Kidney capillary endothelial cell (primary cell): ENCODE measurements around the gene EFCC1.
"Not testable (repeated sequence)": the region's sequence is repeated elsewhere in the genome, so short reads cannot be mapped to it uniquely, and the experiment has no call there.

Experiments used
- DNase-seq: peaks from one replicate; pipeline ENCODE4 v3.0.0-alpha.2; 2018; ENCODE audit warnings: low spot score

EFCC1 gene

DNA sequence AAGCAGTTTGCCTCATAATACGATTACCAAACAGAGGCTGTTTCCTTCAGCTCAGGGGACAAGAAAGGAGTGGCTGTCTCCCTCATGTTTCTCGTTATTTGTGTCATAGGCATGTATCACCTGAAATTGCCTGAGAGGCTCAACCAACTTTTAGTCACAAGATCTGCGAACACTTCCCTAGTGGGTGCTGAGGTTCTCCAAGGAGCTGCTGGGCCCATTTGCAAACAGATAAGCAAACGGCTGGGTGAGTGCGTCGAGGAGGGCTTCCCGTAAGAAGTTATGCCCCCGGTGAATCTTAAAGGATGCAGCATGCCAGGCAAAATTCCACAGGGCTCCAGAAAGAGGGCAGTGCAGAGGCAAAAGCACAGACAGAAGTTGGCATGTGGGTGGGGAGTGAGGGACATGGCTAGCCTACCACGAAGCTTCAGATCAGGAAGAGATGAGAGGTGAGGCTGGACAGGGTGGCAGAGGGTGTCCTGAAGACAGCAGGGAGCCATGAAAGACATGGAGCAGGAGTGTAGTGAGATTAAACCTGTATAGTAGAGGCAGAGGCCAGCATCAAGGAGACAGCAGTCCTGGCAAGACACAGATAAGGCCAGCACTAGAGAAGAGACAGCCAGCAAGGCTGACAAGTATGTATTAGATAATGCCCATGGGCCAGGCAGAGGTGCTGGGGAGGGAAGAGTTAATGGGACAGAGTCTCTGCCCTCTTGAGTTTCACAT lies 55.5 kb downstream of the EFCC1 start:
- DNase-seq: no peak

DNA sequence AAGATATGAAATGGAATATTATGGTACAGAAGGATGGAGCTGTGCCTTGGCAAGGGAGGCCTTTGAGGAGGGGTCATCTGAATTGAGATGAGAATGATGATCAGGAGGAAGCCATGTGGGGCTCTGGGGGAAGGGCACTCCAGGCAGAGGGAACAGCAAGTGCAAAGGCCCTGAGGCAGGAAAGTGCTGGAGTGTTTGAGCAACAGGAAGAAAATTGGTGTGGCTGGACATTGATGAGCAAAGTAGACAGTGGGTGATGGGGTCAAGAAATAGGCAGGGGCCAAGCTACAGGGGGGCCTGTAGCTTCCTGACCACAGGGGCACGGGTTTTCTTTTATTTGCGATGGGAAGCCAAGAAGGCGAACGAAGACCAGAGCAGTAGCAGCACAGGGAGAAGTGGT lies 56.1 kb downstream of the EFCC1 start:
- DNase-seq: no peak

DNA sequence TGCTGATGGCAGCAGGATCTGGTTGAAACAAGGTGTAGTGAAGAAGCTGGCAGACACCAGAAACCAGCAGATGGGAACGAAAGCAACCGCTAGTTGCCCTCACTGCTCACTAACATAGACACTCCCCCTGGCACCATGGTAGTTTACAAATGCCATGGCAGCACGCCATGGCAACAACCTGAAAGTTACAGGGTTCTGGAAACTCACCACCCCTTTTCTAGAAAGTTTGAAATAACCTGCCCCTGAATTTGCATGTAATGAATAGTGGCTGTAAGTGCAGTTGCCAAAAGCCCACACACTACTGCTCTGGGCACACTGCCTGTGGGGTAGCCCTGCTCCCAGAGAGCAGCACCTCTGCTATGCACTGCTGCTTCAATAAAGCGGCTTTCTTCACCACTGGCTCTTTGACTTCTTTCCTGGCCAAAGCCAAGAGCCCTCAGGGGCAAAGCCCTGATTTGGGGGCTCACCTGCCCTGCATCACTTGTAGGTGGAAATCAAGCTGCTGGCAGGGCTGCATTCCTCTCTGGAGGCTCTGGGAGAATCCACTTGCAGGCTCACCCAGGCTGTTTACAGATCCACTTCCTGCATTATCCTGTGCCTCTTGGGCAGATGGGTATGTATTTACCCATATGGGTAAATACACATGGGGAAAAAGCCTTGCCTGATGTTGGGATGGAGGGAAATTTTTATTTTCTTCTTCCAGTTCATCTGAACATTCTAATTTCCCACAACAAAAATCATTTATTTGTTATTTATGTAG lies 57.5 kb downstream of the EFCC1 start:
- DNase-seq: no peak

DNA sequence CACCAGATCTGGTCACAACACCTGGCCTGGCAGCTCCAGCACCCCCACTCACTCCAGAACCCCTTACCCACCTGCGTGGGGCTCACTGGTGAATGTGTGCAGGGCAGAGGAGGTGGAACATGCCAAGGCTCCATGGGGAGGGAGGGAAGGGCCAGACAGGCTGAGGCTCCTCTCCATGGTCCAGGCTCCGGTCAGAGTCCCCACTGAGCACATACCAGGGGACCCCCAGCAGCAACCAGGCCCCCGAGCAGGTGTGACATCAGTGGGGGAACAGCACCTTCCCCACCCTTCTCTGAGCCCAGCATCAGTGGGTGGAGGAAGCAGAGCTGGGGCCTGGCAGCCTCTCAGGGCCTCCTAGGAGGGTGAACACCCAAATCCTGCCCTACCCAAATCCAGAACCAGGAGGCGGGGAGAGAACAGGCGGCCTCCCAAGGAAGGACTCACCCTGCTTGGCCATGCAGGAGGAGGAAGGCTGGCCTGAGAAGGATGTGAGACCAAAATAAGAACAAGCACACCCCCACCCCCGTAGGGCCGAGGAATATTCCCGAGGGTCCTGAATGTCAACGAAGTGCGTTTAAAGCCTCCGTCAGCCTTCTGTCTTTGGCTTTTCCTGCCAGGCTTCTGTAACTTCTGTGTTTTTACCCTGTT lies 58.3 kb downstream of the EFCC1 start:
- no peak for DNase-seq

DNA sequence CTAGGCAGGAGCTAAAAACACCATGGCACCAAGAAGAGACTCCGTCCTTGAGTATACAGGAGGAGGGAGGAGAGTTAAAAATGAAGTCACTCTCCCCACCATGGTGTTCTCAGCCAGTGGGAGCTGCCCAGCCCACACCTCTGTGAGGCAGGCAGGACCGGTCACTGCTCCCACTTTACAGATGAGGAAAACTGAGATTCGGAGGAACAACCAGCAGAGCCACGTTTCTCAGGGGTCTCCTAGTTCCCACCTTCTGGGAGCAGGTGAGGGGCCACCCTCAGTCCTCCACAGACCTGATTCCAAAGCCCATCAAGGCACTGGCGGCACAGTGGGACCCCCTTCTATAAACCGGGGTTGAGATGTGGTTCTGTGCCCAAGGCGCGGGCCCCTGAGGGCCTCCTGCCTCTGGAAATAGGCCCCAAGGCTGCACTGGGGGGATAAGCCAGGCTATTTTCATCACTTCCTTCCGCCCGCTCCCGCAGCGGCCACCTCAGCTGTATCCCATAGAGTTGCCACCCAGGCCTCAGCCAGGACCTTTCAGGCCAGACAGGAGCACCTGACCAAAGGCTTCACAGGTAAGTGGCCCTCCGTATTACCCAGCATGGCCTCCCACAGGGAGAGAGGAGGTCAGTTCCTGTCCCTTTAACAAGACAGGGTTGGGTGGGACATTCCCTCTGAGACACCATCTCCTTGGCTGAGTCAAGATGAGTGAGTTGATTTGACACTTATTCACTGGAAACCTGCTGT lies 59.3 kb downstream of the EFCC1 start, which contains the start of gene GP9:
TSS of gene GP9 (plus strand) at position 504 of the 747 bp plus-strand sequence. CDS start 961 bp downstream, outside the sequence.
- no peak for DNase-seq

DNA sequence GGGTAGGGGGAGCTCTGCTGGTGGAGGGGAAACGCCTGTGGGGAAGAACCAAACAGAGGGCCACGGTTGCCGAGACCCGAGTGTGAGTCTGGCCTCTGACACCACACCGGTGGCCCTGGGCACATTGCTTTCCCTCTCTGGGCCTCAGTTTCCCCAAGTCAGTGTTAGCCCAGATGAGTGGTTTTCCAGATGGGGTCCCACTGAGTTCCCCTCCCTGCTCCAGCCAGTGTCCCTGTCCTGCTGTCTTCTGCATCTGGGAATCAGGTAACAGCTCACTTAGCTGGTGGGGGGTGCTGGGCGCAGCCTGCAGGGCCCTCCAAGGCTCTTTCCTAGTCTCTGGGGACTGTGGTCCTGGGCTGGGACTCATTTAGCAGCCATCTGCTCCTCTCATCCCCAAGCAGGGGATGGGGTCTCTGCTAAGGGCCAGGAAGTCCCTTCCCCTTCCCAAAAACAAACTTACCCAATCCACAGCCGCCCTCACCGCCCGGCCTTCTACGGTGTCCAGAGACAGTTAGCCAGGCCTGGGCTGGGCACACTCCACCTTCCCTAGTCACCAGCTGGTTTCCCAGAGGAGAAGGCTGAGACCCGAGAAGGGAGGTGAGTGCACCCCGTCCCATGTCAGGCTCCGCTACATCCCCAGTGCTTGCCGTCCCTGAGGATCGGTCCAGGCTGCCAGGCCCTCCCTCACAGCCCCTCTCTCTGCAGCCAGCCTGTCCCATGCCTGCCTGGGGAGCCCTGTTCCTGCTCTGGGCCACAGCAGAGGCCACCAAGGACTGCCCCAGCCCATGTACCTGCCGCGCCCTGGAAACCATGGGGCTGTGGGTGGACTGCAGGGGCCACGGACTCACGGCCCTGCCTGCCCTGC lies 60.2 kb downstream of the EFCC1 start:
- no peak for DNase-seq

DNA sequence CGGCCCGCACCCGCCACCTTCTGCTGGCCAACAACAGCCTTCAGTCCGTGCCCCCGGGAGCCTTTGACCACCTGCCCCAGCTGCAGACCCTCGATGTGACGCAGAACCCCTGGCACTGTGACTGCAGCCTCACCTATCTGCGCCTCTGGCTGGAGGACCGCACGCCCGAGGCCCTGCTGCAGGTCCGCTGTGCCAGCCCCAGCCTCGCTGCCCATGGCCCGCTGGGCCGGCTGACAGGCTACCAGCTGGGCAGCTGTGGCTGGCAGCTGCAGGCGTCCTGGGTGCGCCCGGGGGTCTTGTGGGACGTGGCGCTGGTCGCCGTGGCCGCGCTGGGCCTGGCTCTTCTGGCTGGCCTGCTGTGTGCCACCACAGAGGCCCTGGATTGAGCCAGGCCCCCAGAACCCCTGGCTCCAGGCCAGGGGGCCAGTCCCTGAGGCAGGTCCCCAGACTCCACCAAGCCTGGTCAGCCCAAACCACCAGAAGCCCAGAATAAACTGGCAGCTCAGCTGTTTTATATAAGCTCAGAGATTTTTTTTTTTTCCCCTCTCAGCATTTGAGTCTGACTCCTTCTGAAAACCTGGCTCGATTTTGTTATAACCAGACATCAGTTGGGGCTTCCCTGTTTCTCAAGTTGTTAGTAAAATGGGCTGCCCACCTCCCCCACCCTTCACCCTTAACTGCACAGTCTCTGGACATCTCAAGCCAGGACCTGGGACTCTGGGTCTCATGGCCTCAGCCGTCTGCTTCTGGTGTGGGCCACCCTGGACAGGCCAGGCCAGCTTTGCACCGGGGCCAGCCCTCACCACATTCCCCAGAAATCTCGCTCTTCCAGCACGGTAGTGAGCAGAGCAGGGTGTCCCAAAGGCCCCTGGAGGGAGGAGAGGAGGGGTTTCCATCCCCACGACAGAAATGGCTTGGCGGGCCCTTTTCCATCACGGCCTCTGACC lies 61.1 kb downstream of the EFCC1 start:
- no peak for DNase-seq

DNA sequence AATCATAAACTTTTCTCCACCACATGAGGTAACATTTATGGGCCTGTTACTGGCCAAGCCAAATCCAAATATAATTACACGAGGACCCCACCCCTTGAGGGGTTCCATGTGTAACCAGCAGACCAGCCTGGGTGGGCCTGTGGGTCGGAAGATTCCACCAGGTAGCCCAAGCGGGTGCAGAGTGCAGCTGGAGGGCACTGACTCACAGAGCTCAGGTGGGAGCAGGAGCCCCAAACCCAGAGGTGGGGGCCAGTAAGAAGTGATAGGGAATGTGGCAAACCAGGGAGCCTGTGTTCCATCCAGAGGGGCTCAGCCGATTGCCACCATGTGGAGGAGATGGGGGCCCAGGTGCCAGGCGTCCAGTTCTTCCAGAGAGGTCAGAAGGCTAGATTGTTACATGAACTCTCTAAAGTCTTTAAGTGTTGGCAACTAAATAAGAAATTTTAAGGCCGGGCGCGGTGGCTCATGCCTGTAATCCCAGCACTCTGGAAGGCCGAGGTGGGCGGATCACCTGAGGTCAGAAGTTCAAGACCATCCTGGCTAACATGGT lies 62.1 kb downstream of the EFCC1 start:
- DNase-seq: no peak

DNA sequence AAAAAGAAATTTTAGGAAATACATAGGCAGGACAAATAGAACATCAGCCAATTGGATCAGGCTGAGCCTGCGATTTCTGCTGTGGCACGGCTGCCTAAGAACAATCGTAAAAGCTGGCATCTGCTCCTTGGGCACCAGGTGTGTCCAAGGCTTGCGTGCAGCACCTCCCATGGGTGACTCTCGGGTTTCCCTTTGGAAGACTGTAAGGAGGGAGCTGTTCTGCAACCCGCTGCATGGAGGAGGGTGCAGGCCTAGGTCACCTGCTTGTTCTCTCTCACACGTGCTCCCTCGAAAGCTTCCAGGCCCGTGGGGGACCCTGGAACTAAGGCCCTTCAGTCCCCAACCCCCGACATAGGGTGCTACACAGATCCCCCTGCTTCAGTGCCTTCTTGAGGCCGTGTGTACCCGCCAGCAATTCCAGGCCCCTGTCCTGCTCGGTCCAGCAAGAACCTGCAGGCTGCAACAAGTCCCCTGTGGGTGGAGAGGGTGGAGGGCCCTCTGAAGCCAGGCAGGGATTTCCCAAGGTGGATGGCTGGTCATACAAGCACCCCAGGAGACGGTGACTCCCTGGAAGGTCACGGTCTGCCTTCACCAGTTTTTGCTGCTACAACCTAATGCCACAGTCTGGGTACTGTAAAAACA lies 62.9 kb downstream of the EFCC1 start:
- no peak for DNase-seq

DNA sequence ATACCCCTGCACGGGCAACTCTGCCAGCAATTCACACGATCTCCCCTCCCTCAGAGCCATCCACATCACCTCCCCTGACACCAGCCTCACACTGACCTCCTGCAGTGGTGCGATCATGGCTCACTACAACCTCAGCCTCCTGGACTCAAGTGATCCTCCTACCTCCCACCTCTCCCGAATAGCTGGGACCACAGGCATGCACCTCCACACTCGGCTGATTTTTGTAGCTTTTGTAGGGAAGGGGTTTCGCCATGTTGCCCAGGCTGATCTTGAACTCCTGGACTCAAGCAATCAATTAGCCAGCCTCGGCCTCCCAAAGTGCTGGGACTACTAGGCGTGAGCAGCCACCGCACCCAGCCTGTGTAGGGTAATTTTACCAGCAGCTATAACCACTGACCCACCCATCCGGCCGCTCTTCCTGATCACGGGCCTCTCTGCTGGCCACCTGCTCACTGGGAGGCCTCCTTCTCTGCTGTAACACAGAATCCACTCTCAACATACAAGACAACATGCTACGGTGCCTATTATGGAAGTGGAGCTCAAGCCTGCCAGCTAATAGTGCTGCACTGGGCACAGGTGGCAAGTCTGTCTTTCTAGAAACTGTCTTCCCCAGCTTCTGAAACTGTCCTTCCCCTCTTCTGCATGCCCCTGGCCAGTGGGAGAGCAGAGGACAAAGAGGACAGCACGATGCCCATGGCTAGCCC lies 64.1 kb downstream of the EFCC1 start:
- DNase-seq: no peak

DNA sequence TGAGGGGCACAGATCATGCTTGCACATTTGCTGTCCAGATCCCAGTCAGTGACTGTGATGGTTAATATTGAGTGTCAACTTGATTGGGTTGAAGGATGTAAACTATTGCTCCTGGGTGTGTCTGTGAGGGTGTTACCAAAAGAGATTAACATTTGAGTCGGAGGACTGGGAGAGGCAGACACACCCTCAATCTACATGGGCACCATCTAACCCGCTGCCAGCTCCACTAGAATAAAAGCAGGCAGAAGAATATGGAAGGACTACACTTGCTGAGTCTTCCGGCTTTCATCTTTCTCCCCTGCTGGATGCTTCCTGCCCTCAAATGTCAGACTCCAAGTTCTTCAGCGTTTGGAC lies 64.6 kb downstream of the EFCC1 start:
- no peak for DNase-seq

DNA sequence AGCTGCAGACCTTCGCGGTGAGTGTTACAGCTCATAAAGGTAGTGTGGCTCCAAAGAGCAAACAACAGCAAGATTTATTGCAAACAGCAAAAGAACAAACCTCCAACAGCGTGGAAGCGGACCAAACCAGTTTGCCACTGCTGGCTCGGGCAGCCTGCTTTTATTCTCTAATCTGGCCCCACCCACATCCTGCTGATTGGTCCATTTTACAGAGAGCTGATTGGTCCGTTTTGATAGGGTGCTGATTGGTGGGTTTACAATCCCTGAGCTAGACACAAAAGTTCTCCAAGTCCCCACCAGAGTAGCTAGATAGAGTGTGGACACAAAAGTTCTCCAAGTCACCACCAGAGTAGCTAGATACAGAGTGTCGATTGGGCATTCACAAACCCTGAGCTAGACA lies 66.6 kb downstream of the EFCC1 start:
- DNase-seq: not testable (repeated sequence)

DNA sequence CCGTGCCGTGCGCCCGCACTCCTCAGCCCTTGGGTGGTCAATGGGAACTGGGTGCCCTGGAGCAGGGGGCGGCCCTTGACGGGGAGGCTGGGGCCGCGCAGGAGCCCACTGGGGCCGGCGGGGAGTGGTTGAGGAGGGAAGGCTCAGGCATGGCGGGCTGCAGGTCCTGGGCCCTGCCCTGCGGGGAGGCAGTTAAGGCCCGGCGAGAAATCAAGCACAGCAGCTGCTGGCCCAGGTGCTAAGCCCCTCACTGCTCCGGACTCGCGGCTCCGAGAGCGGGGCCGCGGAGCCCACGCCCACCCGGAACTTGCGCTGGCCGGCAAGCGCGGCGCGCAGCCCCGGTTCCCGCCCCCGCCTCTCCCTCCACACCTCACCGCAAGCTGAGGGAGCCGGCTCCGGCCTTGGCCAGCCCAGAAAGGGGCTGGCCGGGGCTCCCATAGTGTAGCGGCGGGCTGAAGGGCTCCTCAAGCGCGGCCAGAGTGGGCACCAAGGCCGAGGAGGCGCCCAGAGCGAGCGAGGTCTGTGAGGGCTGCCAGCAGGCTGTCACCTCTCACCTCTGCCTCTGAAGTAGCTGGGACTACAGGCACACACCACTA lies 67.3 kb downstream of the EFCC1 start:
- no peak for DNase-seq

DNA sequence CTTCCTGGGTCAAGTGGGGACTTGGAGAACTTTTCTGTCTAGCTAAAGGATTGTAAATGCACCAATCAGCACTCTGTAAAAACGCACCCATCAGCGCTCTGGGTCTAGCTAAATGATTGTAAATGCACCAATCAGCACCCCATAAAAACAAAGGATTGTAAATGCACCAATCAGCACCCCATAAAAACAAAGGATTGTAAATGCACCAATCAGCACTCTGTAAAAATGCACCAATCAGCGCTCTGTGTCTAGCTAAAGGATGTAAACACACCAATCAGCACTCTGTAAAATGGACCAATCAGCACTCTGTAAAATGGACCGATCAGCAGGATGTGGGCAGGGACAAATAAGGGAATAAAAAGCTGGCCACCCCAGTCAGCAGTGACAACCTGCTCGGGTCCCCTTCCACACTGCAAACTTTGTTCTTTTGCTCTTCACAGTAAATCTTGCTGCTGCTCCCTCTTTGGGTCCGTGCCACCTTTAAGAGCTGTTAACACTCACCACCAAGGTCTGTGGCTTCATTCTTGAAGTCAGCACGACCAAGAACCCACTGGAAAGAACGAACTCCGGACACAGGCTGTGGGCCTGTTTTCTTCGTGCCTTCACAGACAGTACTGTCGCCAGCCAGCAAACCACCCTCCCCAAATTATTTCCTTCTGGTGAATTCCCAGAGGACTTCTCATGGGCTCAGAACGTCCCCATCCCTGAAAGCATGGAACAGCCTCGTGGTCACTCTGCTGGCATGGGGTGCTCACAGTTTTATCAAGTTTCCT lies 68.4 kb downstream of the EFCC1 start:
- not testable (repeated sequence) for DNase-seq

DNA sequence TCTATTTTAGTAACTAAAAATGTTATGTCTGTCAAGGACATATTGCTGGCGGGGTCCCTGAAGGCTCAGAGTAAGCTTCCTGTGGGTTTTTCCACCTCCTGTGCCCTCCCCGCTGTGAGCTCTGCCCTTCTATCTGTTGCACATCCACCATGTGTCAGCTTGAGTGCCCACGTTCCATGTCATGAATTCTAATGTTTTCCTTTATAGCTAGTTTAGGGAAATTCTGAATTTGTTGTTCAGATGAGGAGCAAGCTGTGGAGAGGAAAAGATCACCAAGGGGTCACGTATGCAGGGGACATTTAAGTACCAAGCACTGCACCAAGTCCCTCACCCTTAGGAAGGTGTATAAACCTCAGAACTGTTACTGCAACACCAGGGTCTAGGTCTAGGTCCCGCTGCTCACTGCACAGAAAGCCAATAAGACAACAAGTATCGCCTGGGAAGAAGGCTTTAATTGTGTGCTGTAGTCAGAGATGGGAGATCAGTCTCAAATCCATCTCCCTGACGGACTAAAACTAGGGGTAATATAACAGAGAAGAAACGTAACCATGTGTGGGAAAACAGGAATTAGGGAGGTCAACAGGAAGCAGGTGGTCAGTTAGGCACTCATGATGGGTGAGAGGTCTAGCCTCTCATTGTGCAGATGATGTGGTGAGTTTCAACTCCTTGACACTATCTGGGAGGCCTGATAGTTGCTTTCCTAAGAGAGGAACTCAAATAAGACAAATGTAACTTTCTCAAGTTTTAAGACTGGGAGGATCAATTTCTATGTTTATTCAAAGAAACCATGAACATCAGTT lies 69.2 kb downstream of the EFCC1 start:
- DNase-seq: no peak

DNA sequence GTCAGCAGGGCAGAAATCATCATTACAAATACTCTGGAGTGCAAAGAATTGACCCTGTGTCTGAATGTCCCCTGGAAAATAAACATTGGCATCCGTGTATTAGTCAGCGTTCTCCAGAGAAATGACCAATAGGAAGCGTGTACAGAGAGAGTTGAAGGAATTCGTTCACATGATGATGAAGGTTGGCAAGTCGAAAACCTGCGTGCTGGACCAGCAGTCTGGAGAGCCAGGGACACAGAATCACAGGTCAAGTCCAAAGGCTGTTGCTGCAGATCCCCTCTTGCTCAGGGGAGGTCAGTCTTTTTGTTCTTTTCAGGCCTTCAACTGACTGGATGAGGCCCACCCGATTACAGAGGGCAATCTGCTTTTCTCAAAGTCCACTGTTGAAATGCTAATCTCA lies 76.1 kb downstream of the EFCC1 start:
- DNase-seq: no peak

DNA sequence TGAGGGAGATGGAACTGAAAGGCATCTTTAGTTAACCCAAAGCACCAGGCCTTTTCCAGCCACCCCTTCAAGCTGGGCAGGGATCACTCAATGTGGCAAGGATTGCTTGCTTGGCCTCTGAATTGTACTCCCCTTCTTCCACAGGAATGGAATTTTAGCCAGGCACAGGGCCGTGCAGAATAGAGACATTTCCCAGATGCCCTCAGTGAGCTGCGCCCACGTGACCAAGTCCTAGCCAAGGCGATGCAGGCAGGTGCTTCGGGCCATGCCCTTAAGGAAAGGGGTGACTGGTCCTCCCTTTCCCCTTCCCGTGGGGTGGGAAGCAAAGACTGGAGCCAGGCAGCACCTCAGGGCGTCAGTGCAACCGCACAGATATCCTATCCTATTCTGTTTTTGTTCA lies 77.4 kb downstream of the EFCC1 start:
- DNase-seq: no peak
